GM21723 (cell line): Measurements from ENCODE around the gene RBM26.
"Not testable (repeated sequence)": the region's sequence is repeated elsewhere in the genome, so short reads cannot be mapped to it uniquely, and the experiment has no call there.

Experiments
- ATAC-seq: cut with Tn5 transposase; IDR thresholded peaks from one replicate; pipeline ENCODE4 v1.9.1; 2021; ENCODE audit warnings: mild to moderate bottlenecking, moderate library complexity; ENCODE audit not compliant: unreplicated experiment

The RBM26 gene

DNA sequence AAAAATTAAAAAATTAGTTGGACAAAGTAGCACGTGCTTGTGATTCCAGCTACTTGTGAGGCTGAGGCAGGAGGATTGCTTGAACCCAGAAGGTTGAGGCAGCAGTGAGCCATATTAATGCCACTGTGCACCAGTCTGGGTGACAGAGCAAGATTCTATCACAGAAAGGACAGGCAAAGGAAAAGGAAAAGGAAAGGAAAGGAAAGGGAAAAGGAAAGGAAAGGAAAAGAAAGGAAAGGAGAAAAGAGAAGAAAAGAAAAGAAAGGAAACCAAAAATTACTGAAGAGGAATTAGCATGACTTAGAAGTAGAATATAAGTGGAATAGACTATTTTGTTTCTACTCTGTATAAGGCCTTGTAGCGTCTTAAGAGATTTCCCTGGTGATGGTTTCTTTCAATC is 122.3 kb downstream of the RBM26 start:
- ATAC-seq = no peak

DNA sequence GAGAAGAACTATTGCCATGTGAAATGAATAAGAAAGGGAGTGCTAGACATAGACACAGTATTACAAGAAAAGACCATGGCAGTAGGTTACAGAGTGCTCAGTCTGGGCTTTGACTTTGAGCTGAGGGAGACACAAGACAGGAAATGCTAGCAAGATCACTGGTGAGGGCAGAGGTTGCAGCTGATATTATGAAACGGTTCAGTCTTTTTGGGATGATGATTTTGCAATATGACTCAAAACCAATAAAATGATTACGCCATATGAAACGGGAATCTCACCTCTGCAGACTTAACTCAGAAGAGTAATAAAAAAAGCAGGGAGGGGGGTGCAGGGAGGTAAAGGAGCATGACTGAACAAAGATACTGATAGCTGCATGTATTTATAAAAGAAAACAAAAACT is 123.1 kb downstream of the RBM26 start:
- no peak for ATAC-seq

DNA sequence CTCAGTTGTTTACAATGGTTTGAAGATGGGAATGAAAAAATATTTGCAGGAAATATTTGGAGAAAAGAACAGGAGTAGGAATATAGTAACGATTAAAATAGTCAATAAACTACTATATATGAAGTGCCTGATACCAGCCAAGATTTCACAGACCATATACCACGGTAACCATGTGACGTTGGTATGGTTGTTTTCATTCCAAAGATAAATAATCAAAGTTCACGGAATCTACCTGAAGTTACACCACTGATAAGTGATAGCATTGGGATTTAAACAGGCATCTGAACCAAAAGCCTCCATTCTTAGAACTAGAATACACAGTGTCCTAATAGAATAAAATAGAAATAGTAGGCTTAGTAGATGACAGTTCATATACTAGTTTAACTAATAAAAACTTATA is 123.5 kb downstream of the RBM26 start:
- no peak for ATAC-seq

DNA sequence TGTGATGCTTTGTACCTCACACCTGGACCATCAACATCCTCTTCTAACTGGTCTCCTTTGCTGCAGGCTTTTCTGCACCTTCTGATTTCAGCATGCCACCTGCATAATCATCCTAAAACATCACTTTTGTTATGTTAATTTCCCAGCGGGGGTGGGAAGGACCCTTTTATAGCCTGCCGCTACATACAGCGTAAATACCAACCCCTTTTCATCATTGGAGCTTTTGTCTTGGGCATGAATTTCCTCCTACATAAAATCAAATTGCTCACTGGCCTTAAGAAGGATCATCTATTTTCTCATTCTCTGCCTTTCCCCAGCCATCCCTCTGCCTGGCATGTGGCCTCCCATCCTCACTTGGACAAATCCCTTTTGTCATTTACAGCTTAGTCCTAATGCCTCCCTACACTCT is 124.7 kb downstream of the RBM26 start:
- no peak for ATAC-seq

DNA sequence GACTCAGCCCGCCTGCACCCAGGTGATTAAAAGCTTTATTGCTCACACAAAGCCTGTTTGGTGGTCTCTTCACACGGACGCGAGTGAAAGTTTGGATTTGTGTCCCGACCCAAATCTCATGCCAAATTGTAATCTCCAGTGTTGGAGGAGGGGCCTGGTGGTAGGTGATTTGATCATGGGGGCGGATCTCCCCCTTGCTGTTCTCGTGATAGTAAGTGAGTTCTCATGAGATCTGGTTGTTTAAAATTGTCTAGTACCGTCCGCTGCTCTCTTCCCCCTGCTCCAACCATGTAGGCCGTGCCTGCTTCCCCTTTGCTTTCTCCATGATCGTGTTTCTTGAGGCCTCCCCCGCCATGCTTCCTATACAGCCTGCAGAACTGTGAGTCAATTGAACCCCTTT is 126.3 kb downstream of the RBM26 start:
- ATAC-seq = not testable (repeated sequence)

DNA sequence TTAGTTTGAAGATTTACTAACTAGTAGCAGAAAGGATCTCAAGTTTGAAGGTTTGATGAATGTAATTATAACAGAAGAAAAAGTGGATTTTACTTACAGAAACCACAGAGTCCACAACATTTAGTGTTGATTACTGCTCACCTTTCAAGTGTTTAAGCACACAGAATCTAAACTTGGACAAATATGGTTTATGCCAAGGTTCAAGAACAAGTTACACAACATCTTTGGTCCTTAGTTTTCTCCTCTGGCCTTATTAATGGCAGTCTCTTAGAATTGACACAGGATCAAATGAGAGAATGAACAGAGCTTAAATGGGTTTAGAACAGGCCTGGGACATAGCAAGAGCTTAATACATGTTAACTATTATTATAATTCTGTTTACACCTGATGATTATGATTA is 133.0 kb downstream of the RBM26 start:
- no peak for ATAC-seq

DNA sequence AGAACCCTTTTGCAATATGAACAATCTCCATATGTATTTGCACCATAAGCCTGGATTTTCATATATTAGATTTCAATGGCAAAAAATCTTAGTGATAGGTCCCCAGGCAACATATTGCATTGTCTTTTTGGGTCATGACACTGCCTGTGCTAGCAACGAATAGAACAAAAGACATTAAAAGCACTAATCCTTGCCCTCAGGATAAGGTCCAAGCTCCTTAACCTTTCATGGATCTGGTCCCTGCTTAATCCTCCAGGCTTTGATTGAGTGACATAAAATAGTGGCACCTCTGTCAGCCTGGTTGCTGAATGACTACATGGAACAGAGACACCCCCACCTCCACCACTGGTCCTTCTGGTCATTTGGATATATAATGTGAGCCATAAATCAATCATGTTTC is 134.4 kb downstream of the RBM26 start:
- ATAC-seq = no peak

DNA sequence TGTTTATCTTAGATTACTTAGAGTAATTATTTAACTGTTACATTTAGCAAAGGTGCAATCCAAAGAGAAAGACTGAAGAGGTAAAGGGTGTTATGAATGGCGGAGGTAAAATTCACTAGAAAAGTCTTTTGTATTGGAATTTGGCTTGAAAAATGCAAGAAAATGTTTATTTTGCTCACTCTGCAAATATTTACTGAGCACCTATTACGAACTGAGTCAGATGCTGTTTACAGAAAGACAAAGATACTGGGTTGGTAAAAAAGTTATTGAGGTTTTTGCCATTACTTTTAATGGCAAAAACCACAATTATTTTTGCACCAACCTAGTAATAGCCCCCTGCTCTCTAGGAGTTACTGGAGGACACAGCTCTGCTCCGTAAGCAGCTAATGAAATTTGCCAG is 135.2 kb downstream of the RBM26 start:
- ATAC-seq = no peak
